OCI-LY3 (cell line): ENCODE data around the gene CCDC69.
A peak's percentile ranks its signal among the peaks of the same experiment; 100 is the strongest.

Experiments
- H2AFZ ChIP-seq: fragments of 200-600, 300-600 bp; shearing (Covaris generic); 2 replicates; pipeline ENCODE4 v1.6.0; 2014; ENCODE audit warnings: antibody characterized with exemption, low read depth, low read length
- H3K27ac ChIP-seq: fragments of 200-600, 300-600 bp; sonication (generic); 2 replicates; pipeline ENCODE4 v1.5.1; 2014; ENCODE audit warnings: mild to moderate bottlenecking, low read length, moderate library complexity, mixed read lengths
- H3K27me3 ChIP-seq: fragments of 200-600, 300-600 bp; sonication (generic); 2 replicates; pipeline ENCODE4 v1.6.1; 2014; ENCODE audit warnings: low read depth, low read length, mixed read lengths
- H3K36me3 ChIP-seq: fragments of 200-600, 300-600 bp; sonication (generic); replicated peaks from 2 replicates; pipeline ENCODE3; 2014; ENCODE audit warnings: low read depth, low read length, mixed read lengths
- H3K4me1 ChIP-seq: fragments of 300-600, 200-600 bp; sonication (generic); 2 replicates; pipeline ENCODE4 v1.6.1; 2014; ENCODE audit warnings: low read length, mixed read lengths
- H3K4me2 ChIP-seq: fragments of 200-600, 300-600 bp; sonication (generic); 2 replicates; pipeline ENCODE4 v1.6.1; 2014; ENCODE audit warnings: low read length, mixed read lengths
- H3K4me3 ChIP-seq: fragments of 300-600, 200-600 bp; sonication (generic); 2 replicates; pipeline ENCODE4 v1.5.1; 2014; ENCODE audit warnings: antibody characterized with exemption, mild to moderate bottlenecking, low read length, moderate library complexity
- H3K79me2 ChIP-seq: fragments of 300-600, 200-600 bp; shearing (Covaris generic); 2 replicates; pipeline ENCODE4 v1.6.1; 2014; ENCODE audit warnings: mild to moderate bottlenecking, low read length, mixed read lengths
- H3K9ac ChIP-seq: fragments of 300-600, 200-600 bp; shearing (Covaris generic); 2 replicates; pipeline ENCODE4 v1.6.0; 2014; ENCODE audit warnings: mild to moderate bottlenecking, low read length, moderate library complexity
- H3K9me3 ChIP-seq: fragments of 200-600, 300-600 bp; shearing (Covaris generic); 2 replicates; pipeline ENCODE4 v1.6.1; 2014; ENCODE audit warnings: low read length, mixed read lengths; ENCODE audit not compliant: insufficient read depth
- H4K20me1 ChIP-seq: fragments of 200-600, 300-600 bp; sonication (generic); 2 replicates; pipeline ENCODE4 v1.6.1; 2016; ENCODE audit warnings: low read length, mixed read lengths; ENCODE audit not compliant: insufficient read depth
- CTCF ChIP-seq: fragments of 200-600, 300-600 bp; sonication (generic); IDR thresholded peaks from 2 replicates; pipeline ENCODE4 v1.5.1; 2014; ENCODE audit warnings: antibody characterized with exemption, low read length, low read depth
- EZH2phosphoT487 ChIP-seq: fragments of 200-600 bp; shearing (Covaris generic); IDR thresholded peaks from 2 replicates; pipeline ENCODE4 v1.6.1; 2018; ENCODE audit warnings: antibody characterized with exemption, mixed run types, low read depth

Gene CCDC69

GRCh38 chr5:151214614-151215545 is 9.0 kb downstream of the CCDC69 start:
- Histone ChIP-seq H3K4me2 (peak overlapping the region; percentile 91), H3K79me2 (peaks cover 49% of the 10 kb centered on the region), H3K4me3 (peak overlapping the region; percentile 66), H4K20me1 (peaks cover 4% of the 10 kb centered on the region; the same call in 1 of the 2 replicates), H3K27me3 (no peaks in the 10 kb centered on the region), H3K9ac (peak overlapping the region; percentile 70), H2AFZ (no peak overlapping the region), H3K4me1 (peaks cover 75% of the 10 kb centered on the region), H3K27ac (peak overlapping the region; percentile 99), H3K9me3 (peaks cover 23% of the 10 kb centered on the region; the same call in 1 of the 2 replicates), H3K36me3 (peaks cover 13% of the 10 kb centered on the region)
- TF ChIP-seq EZH2phosphoT487 (no peak), CTCF (no peak)

GRCh38 chr5:151213803-151214613 is 9.9 kb downstream of the CCDC69 start:
- Histone ChIP-seq H3K4me2 (peak overlapping the region; percentile 91), H3K4me1 (peaks cover 72% of the 10 kb centered on the region), H3K27me3 (no peaks in the 10 kb centered on the region), H3K9me3 (peaks cover 23% of the 10 kb centered on the region; the same call in 1 of the 2 replicates), H3K27ac (peak overlapping the region; percentile 99), H2AFZ (no peak overlapping the region), H3K36me3 (peaks cover 14% of the 10 kb centered on the region), H3K9ac (peak overlapping the region; percentile 77), H3K79me2 (peaks cover 44% of the 10 kb centered on the region), H4K20me1 (peaks cover under 1% of the 10 kb centered on the region; the same call in 1 of the 2 replicates), H3K4me3 (peak overlapping the region; percentile 66)
- TF ChIP-seq EZH2phosphoT487: no peak

- Histone ChIP-seq H3K79me2 (peaks cover 34% of the 10 kb centered on the region), H3K4me3 (0 out of 2 replicates have a peak overlapping the region, but pooled peaks have one; percentile 19), H3K4me2 (peak overlapping the region; percentile 50), H2AFZ (no peak overlapping the region), H4K20me1 (no peaks in the 10 kb centered on the region), H3K9me3 (peaks cover 23% of the 10 kb centered on the region; the same call in 1 of the 2 replicates), H3K9ac (peak overlapping the region; percentile 60), H3K27ac (peak overlapping the region; percentile 99), H3K36me3 (peaks cover 18% of the 10 kb centered on the region), H3K4me1 (peaks cover 62% of the 10 kb centered on the region), H3K27me3 (no peaks in the 10 kb centered on the region)
- TF ChIP-seq EZH2phosphoT487 (no peak), CTCF (no peak)
Observed at GRCh38 chr5:151212406-151212798, 11.5 kb downstream of the CCDC69 start.

DNA sequence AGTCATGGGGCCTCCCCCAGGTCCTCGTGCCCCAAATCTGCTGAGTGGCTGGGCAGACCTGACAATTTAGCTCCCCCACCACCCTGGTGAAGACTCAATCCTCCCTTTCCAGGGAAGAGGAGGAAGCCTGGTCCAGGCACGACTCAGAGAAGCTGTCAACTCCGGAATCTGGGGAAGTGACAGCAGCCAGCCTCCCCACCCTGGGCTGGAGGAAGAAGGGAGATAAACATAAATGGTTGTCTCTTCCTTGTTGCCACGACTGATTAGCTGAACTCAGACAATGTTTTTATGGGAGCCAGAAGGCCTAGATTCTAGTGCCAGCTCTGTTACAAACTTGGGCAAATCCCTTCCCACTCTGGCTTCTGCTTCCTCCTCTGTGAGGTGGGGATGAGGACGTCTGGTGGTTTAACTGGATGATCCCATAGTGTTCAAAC is 15.4 kb downstream of the CCDC69 start:
- Histone ChIP-seq H3K9ac (no peak overlapping the region), H2AFZ (no peak overlapping the region), H3K79me2 (peaks cover 23% of the 10 kb centered on the region), H3K27me3 (no peaks in the 10 kb centered on the region), H3K27ac (no peak overlapping the region), H3K4me2 (no peak overlapping the region), H3K36me3 (peaks cover 14% of the 10 kb centered on the region), H3K4me1 (peaks cover 35% of the 10 kb centered on the region), H4K20me1 (no peaks in the 10 kb centered on the region), H3K9me3 (peaks cover 9% of the 10 kb centered on the region; the same call in 1 of the 2 replicates), H3K4me3 (no peak overlapping the region)
- TF ChIP-seq CTCF (no peak), EZH2phosphoT487 (no peak)
